B cell (primary cell): ENCODE measurements around the gene MAMLD1. TPM values are rescaled to one million over a fixed set of nuclear protein-coding genes. Genes with fewer than 3 reads are reported as not detected.

Experiments
- ATAC-seq: fragments of 200-7000 bp; cut with Tn5 transposase; one replicate; pipeline ENCODE4 v1.10.0; 2021; ENCODE audit warnings: low read depth, mild to moderate bottlenecking, moderate number of reproducible peaks, moderate library complexity
- CTCF ChIA-PET: fragments of 350-600 bp; sonication (Branson Sonifier 250); formaldehyde crosslinking; loops from one replicate; lab custom pipeline; 2021; ENCODE audit warnings: antibody characterized with exemption, inconsistent platforms; lab: Charles Lee
- POLR2A ChIA-PET: fragments of 350-600 bp; sonication (Branson Sonifier 250); formaldehyde crosslinking; loops from one replicate; lab custom pipeline; 2021; ENCODE audit warnings: antibody characterized with exemption; lab: Charles Lee
- DNase-seq: peaks from one replicate; pipeline ENCODE4 v3.0.0; 2013
- H2AFZ ChIP-seq: 2 replicates; pipeline ENCODE4 v1.6.1; 2012; ENCODE audit warnings: mild to moderate bottlenecking, low read depth, low read length; ENCODE audit not compliant: insufficient read depth, poor library complexity, severe bottlenecking
- H3K27ac ChIP-seq, 2 donors: 1 replicate in 1 of 2; 2 replicates in 1 of 2; pipeline ENCODE4 v1.5.1; 2012 to 2013; ENCODE audit warnings: low read length in 2 of 2, mild to moderate bottlenecking in 2 of 2, moderate library complexity in 1 of 2
- H3K27me3 ChIP-seq, 4 experiments: fragments of 200-600 bp in 1 of 4; sonication (generic) in 1 of 4; replicated peaks in 1 of 4; 1 replicate in 2 of 4; 2 replicates in 2 of 4; pipeline versions ENCODE4 v1.6.1 to v1.7.0; 2013 to 2016; ENCODE audit warnings: low read length in 3 of 4, mild to moderate bottlenecking in 2 of 4, mixed read lengths in 1 of 4, moderate library complexity in 1 of 4; ENCODE audit not compliant: insufficient read depth in 4 of 4, control insufficient read depth in 3 of 4; ENCODE audit errors: control extremely low read depth in 1 of 4
- H3K36me3 ChIP-seq, 2 experiments: replicated peaks in 1 of 2; 1 replicate in 1 of 2; 2 replicates in 1 of 2; pipeline versions ENCODE4 v1.6.1 to v1.7.1; 2013; ENCODE audit warnings: low read length in 1 of 2; ENCODE audit not compliant: insufficient read depth in 2 of 2, control insufficient read depth in 1 of 2; ENCODE audit errors: control extremely low read depth in 1 of 2, extremely low read depth in 1 of 2
- H3K4me1 ChIP-seq, 2 donors: fragments of 200-600 bp in 1 of 2; sonication (generic) in 1 of 2; 1 replicate in 1 of 2; 2 replicates in 1 of 2; pipeline versions ENCODE4 v1.5.1 to v1.6.1; 2013 to 2017; ENCODE audit warnings: low read length in 2 of 2; ENCODE audit not compliant: control insufficient read depth in 2 of 2, insufficient read depth in 2 of 2
- H3K4me2 ChIP-seq: replicated peaks from 2 replicates; pipeline ENCODE3; 2012; ENCODE audit warnings: mild to moderate bottlenecking, low read depth, low read length; ENCODE audit not compliant: poor library complexity, severe bottlenecking
- H3K4me3 ChIP-seq, 5 experiments: fragments of 200-600 bp in 1 of 5; sonication (generic) in 1 of 5; 1 replicate in 3 of 5; 2 replicates in 2 of 5; pipeline versions ENCODE4 v1.5.1 to v1.7.0; 2011 to 2016; ENCODE audit warnings: low read length in 4 of 5, mild to moderate bottlenecking in 4 of 5, low read depth in 2 of 5, control low read depth in 1 of 5, moderate library complexity in 1 of 5; ENCODE audit not compliant: insufficient read depth in 1 of 5; ENCODE audit errors: control extremely low read depth in 1 of 5, extremely low read depth in 1 of 5
- H3K79me2 ChIP-seq: fragments of 200-600 bp; sonication (generic); one replicate; pipeline ENCODE4 v1.6.0; 2016; ENCODE audit warnings: low read length; ENCODE audit not compliant: control insufficient read depth, insufficient read depth
- H3K9ac ChIP-seq: fragments of 200-600 bp; sonication (generic); 2 replicates; pipeline ENCODE4 v1.6.1; 2017; ENCODE audit warnings: mild to moderate bottlenecking, low read length, moderate library complexity
- H3K9me3 ChIP-seq, 3 donors: one replicate each; pipeline versions ENCODE4 v1.6.1 to v1.7.1; 2013; ENCODE audit warnings: low read length in 2 of 3; ENCODE audit not compliant: control insufficient read depth in 2 of 3, insufficient read depth in 1 of 3; ENCODE audit errors: control extremely low read depth in 1 of 3
- H4K20me1 ChIP-seq: 2 replicates; pipeline ENCODE4 v1.6.0; 2012; ENCODE audit warnings: mild to moderate bottlenecking, low read length; ENCODE audit not compliant: insufficient read depth, control insufficient read depth, poor library complexity, severe bottlenecking
- H3K27ac Mint-ChIP-seq: one replicate; pipeline ENCODE4 v1.8.0; 2021; ENCODE audit warnings: mixed read lengths
- H3K27me3 Mint-ChIP-seq: one replicate; pipeline ENCODE4 v1.8.0; 2021; ENCODE audit warnings: mixed read lengths
- H3K4me1 Mint-ChIP-seq: one replicate; pipeline ENCODE4 v1.8.0; 2021; ENCODE audit warnings: mixed read lengths
- H3K4me3 Mint-ChIP-seq: one replicate; pipeline ENCODE4 v1.8.0; 2021; ENCODE audit warnings: mixed read lengths
- H3K9me3 Mint-ChIP-seq: one replicate; pipeline ENCODE4 v1.8.0; 2022; ENCODE audit warnings: mixed read lengths; ENCODE audit not compliant: insufficient read depth
- CTCF ChIP-seq: fragments of 200-600 bp; IDR thresholded peaks from one replicate; pipeline ENCODE4 v1.8.0; 2022; ENCODE audit warnings: antibody characterized with exemption, mild to moderate bottlenecking
- EZH2 ChIP-seq: IDR thresholded peaks from 2 replicates; pipeline ENCODE4 v1.6.1; 2012; ENCODE audit warnings: borderline replicate concordance, low read depth, mild to moderate bottlenecking, moderate library complexity, low read length; ENCODE audit not compliant: insufficient read depth, poor library complexity, severe bottlenecking
- WGBS: methylation state at CpG from one replicate; pipeline ENCODE4 v1.1.5; 2013; ENCODE audit warnings: missing lambda C conversion rate; ENCODE audit not compliant: insufficient coverage; 5-methylcytosine and 5-hydroxymethylcytosine counted together
- intact Hi-C: fragments of 100-400 bp; cut with micrococcal nuclease; formaldehyde crosslinking; loops from one replicate; pipeline ENCODE4 v1.10.0; 2022
- polyA plus RNA-seq: library from polyadenylated mRNA; depleted of rRNA; stranded (reverse); fragments of >200 nt; gene quantifications from 2 replicates; pipeline ENCODE4 v1.2.3, GENCODE V29; 2012
- total RNA-seq, 2 donors: library from RNA; stranded (reverse); fragments of 120-200 nt in 1 of 2; gene quantifications; 1 replicate in 1 of 2; 2 replicates in 1 of 2; pipeline versions ENCODE4 v1.2.3 to v1.2.4, GENCODE V29; 2013 to 2022

MAMLD1 gene
- total and polyA plus RNA-seq, 2 donors (not counting 1 experiment from before 2014, with no cell fraction given), result 1.4 to 1.9 TPM

GRCh38 chrX:150543230-150544155 is 180.4 kb downstream of the MAMLD1 start:
- no peaks in the 10 kb centered on the region for H3K36me3 ChIP-seq
- H3K9me3 Mint-ChIP-seq, result no peaks in the 10 kb centered on the region
- H3K79me2 ChIP-seq, result no peaks in the 10 kb centered on the region
- no peaks in the 10 kb centered on the region for H3K27me3 ChIP-seq
- H3K4me1 Mint-ChIP-seq, result peaks cover 36% of the 10 kb centered on the region
- H3K27me3 Mint-ChIP-seq, result no peaks in the 10 kb centered on the region
- ATAC-seq, result peak; percentile 54
- no peak overlapping the region for H3K27ac ChIP-seq
- peak; percentile 42 for DNase-seq
- ChIA-PET POLR2A (no interaction called here), CTCF (interaction anchor here (0.6 to 1.9 kb wide), 4 partner anchors 27 to 57 kb away, joined by 3 to 8 read pairs (median 4); no protein-coding TSS in a partner anchor)
- H4K20me1 ChIP-seq, result no peaks in the 10 kb centered on the region
- no peak overlapping the region for H2AFZ ChIP-seq
- no peak for TF ChIP-seq EZH2
- TF ChIP-seq CTCF, result no peak
- H3K4me2 ChIP-seq, result peak overlapping the region; percentile 47
- intact Hi-C loops, result no loop called here
- no peak overlapping the region for H3K4me3 ChIP-seq
- no peaks in the 10 kb centered on the region for H3K9me3 ChIP-seq
- WGBS, result 19% methylated on average over 6 of the region's 13 CpGs
- H3K4me1 ChIP-seq, result peaks cover 26 to 49% of the 10 kb centered on the region in 2 donors
- no peak overlapping the region for H3K9ac ChIP-seq
- H3K27ac Mint-ChIP-seq, result peak overlapping the region; percentile 26
- H3K4me3 Mint-ChIP-seq, result peak overlapping the region; percentile 38
